ENCODE measurements around the gene HHAT.

DNA sequence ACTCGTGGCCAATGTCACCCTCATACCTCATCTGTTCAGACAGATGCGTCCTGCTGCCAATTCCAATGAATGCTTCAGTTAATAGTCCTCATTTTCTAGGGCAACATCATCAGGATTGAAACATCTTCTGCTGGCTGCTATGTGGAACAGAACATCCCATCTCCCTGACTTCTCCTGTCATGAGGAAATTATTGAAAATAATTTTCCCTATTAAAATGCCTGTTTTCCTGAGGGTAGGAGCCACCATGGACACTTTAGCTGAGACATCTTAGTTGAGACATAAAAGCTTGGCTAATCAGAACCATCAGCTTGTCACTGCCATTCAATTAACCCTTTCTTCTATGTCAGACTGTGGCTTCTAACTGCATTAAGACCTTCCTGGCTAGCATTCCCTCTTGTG is 396.1 kb downstream of the HHAT start:
- no peak for TF ChIP-seq POLR2AphosphoS5 (IDR thresholded peaks at IDR 0.05)
- TF ChIP-seq, protein P1, sequence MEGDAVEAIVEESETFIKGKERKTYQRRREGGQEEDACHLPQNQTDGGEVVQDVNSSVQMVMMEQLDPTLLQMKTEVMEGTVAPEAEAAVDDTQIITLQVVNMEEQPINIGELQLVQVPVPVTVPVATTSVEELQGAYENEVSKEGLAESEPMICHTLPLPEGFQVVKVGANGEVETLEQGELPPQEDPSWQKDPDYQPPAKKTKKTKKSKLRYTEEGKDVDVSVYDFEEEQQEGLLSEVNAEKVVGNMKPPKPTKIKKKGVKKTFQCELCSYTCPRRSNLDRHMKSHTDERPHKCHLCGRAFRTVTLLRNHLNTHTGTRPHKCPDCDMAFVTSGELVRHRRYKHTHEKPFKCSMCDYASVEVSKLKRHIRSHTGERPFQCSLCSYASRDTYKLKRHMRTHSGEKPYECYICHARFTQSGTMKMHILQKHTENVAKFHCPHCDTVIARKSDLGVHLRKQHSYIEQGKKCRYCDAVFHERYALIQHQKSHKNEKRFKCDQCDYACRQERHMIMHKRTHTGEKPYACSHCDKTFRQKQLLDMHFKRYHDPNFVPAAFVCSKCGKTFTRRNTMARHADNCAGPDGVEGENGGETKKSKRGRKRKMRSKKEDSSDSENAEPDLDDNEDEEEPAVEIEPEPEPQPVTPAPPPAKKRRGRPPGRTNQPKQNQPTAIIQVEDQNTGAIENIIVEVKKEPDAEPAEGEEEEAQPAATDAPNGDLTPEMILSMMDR (IDR thresholded peaks at IDR 0.05) = no peak
